Measurements from ENCODE around the gene TNRC6A.

TNRC6A gene

DNA sequence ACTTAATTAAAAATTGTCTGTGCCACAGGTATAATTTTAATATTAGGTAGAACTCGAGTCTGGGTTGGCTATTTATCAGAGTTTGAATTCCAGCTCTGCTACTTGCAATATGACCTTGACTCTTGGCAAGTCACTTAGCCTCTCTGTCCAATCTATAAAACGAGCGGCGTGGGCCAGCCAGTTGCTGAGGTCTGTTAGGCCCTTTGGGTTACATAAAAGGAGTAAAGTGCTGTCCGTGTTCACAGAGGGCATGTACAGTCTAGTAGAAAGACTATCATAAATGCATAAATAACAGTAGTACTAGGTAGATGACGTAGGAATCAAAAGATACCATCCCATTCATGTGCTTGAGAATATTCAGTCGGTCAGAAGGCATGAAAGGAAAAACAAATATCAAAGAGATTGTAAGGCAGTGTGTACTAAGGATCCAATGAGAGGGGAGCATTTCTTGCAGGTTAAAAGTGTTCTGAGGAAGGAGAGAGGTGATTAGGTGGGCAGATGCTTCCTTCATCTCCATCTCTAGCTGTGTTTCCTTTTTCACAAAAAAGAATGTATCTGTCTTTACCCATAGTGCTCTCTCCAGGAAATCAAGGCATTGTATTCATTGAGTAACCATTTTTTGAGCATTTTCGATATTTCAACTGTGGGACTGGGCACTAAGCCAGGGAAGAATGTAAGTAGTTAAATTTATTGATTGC is 2.4 kb downstream of the TNRC6A start:
- Histone ChIP-seq H3K27ac (no peak overlapping the region), H3K4me3 (IDR thresholded peaks at IDR 0.05; ENCODE audit: insufficient read depth, low read depth, low read length) (no peak overlapping the region), H3K27me3 (ENCODE audit: insufficient read depth, low read depth) (no peaks in the 10 kb centered on the region), H4K20me1 (ENCODE audit: insufficient read depth) (peaks cover 24% of the 10 kb centered on the region; the same call in 1 of the 2 replicates), H3K79me2 (ENCODE audit: insufficient read depth, low read depth) (peaks cover 67% of the 10 kb centered on the region), H2AFZ (ENCODE audit: low read depth) (no peak overlapping the region), H3K9ac (no peak overlapping the region), H3K36me3 (ENCODE audit: insufficient read depth) (no peaks in the 10 kb centered on the region), H3K4me1 (ENCODE audit: low read depth, poor library complexity, severe bottlenecking) (peaks cover 62% of the 10 kb centered on the region), H3K4me2 (peak overlapping the region; percentile 94; the same call in 1 of the 2 replicates)
- no peak for TF ChIP-seq CTCF (conservative IDR thresholded peaks at IDR 0.05; ENCODE audit: low read depth, low read length)

DNA sequence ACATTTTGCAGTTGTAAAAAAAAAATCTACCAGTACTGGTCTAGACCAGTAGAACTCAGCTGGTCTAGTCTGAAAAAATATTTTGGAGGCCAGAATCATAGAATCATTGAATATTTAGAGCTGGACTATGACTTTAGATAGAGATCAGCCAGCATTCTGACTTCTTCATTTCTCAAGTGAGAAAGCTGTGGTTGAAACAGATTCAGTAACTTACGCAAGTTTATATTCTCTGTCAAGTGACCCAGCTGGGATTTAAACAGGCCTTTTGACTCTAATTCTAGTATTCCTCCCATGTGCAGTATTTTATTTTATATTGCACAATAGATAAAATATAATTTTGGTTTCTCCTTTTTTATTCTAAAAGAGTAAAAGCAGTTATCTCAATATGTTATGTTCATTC is 4.9 kb downstream of the TNRC6A start:
- H3K4me2 ChIP-seq, result peak overlapping the region; percentile 23; the same call in 1 of the 2 replicates
- H3K4me1 ChIP-seq (ENCODE audit: low read depth, poor library complexity, severe bottlenecking), result peaks cover 72% of the 10 kb centered on the region
- peaks cover 45% of the 10 kb centered on the region for H4K20me1 ChIP-seq (ENCODE audit: insufficient read depth)
- peaks cover 92% of the 10 kb centered on the region for H3K79me2 ChIP-seq (ENCODE audit: insufficient read depth, low read depth)
- H3K36me3 ChIP-seq (ENCODE audit: insufficient read depth), result no peaks in the 10 kb centered on the region
- H3K4me3 ChIP-seq (IDR thresholded peaks at IDR 0.05; ENCODE audit: insufficient read depth, low read depth, low read length), result no peak overlapping the region
- H3K27me3 ChIP-seq (ENCODE audit: insufficient read depth, low read depth), result no peaks in the 10 kb centered on the region; the same call in 1 of the 2 replicates
- H3K9ac ChIP-seq, result no peak overlapping the region
- no peak for TF ChIP-seq CTCF (conservative IDR thresholded peaks at IDR 0.05; ENCODE audit: low read depth, low read length)
- no peak overlapping the region for H2AFZ ChIP-seq (ENCODE audit: low read depth)
- peak overlapping the region; percentile 38; the same call in 1 of the 2 replicates for H3K27ac ChIP-seq

DNA sequence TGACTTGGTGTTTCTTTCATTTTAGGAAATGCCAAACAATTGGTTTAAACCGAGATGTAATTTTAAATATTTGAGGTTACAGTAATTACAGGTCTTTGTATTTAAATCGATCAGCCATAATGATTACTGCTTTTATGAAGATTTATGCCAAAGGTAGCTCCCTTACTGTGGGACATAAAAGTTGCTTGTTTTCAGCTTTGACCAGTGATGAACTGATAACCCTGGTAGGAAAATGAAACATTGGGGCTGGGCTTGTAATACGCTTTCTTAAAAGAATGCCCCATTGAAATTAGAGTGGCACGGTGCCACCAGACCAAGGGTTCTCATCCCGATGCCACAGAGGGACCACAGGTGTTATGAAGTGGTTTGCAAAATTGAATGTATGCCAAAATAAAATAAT is 7.3 kb downstream of the TNRC6A start:
- H4K20me1 ChIP-seq (ENCODE audit: insufficient read depth), result peaks cover 58% of the 10 kb centered on the region
- H3K36me3 ChIP-seq (ENCODE audit: insufficient read depth), result no peaks in the 10 kb centered on the region
- H3K79me2 ChIP-seq (ENCODE audit: insufficient read depth, low read depth), result peaks cover 100% of the 10 kb centered on the region
- H3K27ac ChIP-seq, result no peak overlapping the region; the same call in 1 of the 2 replicates
- H3K4me3 ChIP-seq (IDR thresholded peaks at IDR 0.05; ENCODE audit: insufficient read depth, low read depth, low read length), result no peak overlapping the region
- H3K4me2 ChIP-seq, result peak overlapping the region; percentile 25; the same call in 1 of the 2 replicates
- H3K4me1 ChIP-seq (ENCODE audit: low read depth, poor library complexity, severe bottlenecking), result peaks cover 60% of the 10 kb centered on the region
- no peak overlapping the region for H3K9ac ChIP-seq
- no peak overlapping the region for H2AFZ ChIP-seq (ENCODE audit: low read depth)
- no peak for TF ChIP-seq CTCF (conservative IDR thresholded peaks at IDR 0.05; ENCODE audit: low read depth, low read length)
- H3K27me3 ChIP-seq (ENCODE audit: insufficient read depth, low read depth), result no peaks in the 10 kb centered on the region; the same call in 1 of the 2 replicates

- peak overlapping the region; percentile 25; the same call in 1 of the 2 replicates for H3K4me2 ChIP-seq
- H3K36me3 ChIP-seq (ENCODE audit: insufficient read depth), result no peaks in the 10 kb centered on the region
- H3K27me3 ChIP-seq (ENCODE audit: insufficient read depth, low read depth), result no peaks in the 10 kb centered on the region; the same call in 1 of the 2 replicates
- H3K4me3 ChIP-seq (IDR thresholded peaks at IDR 0.05; ENCODE audit: insufficient read depth, low read depth, low read length), result no peak overlapping the region
- no peak overlapping the region for H2AFZ ChIP-seq (ENCODE audit: low read depth)
- H3K4me1 ChIP-seq (ENCODE audit: low read depth, poor library complexity, severe bottlenecking), result peaks cover 58% of the 10 kb centered on the region
- no peak overlapping the region for H3K9ac ChIP-seq
- peaks cover 63% of the 10 kb centered on the region for H4K20me1 ChIP-seq (ENCODE audit: insufficient read depth)
- peaks cover 100% of the 10 kb centered on the region for H3K79me2 ChIP-seq (ENCODE audit: insufficient read depth, low read depth)
- no peak for TF ChIP-seq CTCF (conservative IDR thresholded peaks at IDR 0.05; ENCODE audit: low read depth, low read length)
- H3K27ac ChIP-seq, result no peak overlapping the region
Observed at GRCh38 chr16:24737391-24737871, 8.0 kb downstream of the TNRC6A start.
